Lower lobe of right lung (tissue), 2 donors: Measurements from ENCODE around the gene MCTP2. TPM values are rescaled to one million over a fixed set of nuclear protein-coding genes. Genes with fewer than 3 reads are reported as not detected.
A peak's percentile ranks its signal among the peaks of the same experiment; 100 is the strongest.

ENCODE experiments used
- ATAC-seq, 2 donors: fragments of 200-7000 bp; cut with Tn5 transposase; one replicate each; pipeline ENCODE4 v1.9.1; 2020 to 2022; ENCODE audit warnings: mild to moderate bottlenecking in 2 of 2, moderate library complexity in 2 of 2
- DNase-seq: peaks from one replicate; pipeline ENCODE4 v3.0.0-alpha.2; 2020
- H3K27ac ChIP-seq: fragments of 200-600 bp; one replicate; pipeline ENCODE4 v1.8.0; 2022
- H3K27me3 ChIP-seq: fragments of 200-600 bp; one replicate; pipeline ENCODE4 v1.8.0; 2022; ENCODE audit warnings: low read depth
- H3K36me3 ChIP-seq: fragments of 200-600 bp; one replicate; pipeline ENCODE4 v1.8.0; 2022; ENCODE audit warnings: mild to moderate bottlenecking
- H3K4me1 ChIP-seq: fragments of 200-600 bp; one replicate; pipeline ENCODE4 v1.8.0; 2022
- H3K4me3 ChIP-seq: fragments of 200-600 bp; one replicate; pipeline ENCODE4 v1.8.0; 2022; ENCODE audit warnings: mild to moderate bottlenecking
- H3K9me3 ChIP-seq: fragments of 200-600 bp; one replicate; pipeline ENCODE4 v1.8.0; 2022
- CTCF ChIP-seq: fragments of 200-600 bp; IDR thresholded peaks from one replicate; pipeline ENCODE4 v1.8.0; 2022; ENCODE audit warnings: antibody characterized with exemption, mild to moderate bottlenecking
- intact Hi-C: fragments of 100-400 bp; cut with DNase I; formaldehyde crosslinking; loops from one replicate; pipeline ENCODE4 v1.11.0; 2022
- total RNA-seq: library from RNA; stranded (reverse); fragmentation: NEBNext Ultra II Directional; extraction: Animal tissue kit (Norgen Biotek cat#: 25700); gene quantifications from one replicate; pipeline ENCODE4 v1.2.1, GENCODE V29; 2021
- donor health status: DM: no; HTN: yes; CAD: no; lungs with severe emphysema.

Gene MCTP2
- total RNA-seq, 1 donor from 2014 or later, result 36.1 TPM

DNA sequence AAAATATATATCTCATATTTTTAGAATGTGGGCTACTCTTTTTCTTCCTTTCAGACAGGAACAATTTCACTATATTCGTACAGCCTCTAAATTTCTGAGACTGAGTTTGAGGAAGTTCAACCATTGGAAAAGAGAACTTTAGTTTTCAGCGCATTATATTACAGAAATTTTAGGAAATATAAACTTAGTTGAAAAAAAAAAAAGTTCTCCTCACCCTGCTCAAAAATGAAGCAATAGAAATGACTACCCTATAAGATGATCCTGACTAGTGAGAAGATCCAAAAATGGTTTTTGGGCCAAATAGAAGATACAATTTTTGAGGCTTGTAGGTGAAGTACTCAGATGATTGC is 139.6 kb downstream of the MCTP2 start:
- H3K27me3 ChIP-seq, result no peaks in the 10 kb centered on the region
- H3K27ac ChIP-seq, result no peak overlapping the region
- no peak for DNase-seq
- no peak for ATAC-seq
- TF ChIP-seq CTCF, result no peak
- intact Hi-C loops, result no loop called here
- no peak overlapping the region for H3K4me3 ChIP-seq
- no peaks in the 10 kb centered on the region for H3K4me1 ChIP-seq
- peaks cover 34% of the 10 kb centered on the region for H3K36me3 ChIP-seq
- no peaks in the 10 kb centered on the region for H3K9me3 ChIP-seq

DNA sequence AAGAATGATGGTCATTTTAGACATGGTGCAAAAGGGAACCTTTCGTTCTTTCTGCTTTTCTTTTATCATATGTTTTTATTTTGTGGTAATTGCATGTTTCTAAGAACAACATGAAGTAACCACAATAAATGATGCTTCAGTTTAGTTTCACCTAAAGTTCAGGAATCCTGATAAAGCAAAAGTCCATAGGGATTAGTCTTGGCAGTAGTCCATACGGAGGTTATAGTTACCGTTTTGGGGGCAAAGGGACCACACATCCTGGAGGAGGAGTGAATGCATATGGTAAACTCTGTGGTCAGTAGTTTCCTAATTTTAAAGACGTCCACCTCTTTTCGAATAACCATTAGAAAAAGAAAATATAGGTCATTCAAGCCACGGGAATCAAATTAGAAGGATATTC is 141.5 kb downstream of the MCTP2 start:
- ATAC-seq, result no peak
- intact Hi-C loops, result no loop called here
- TF ChIP-seq CTCF, result no peak
- no peaks in the 10 kb centered on the region for H3K9me3 ChIP-seq
- peaks cover 30% of the 10 kb centered on the region for H3K36me3 ChIP-seq
- H3K4me1 ChIP-seq, result no peaks in the 10 kb centered on the region
- H3K27me3 ChIP-seq, result no peaks in the 10 kb centered on the region
- no peak overlapping the region for H3K4me3 ChIP-seq
- no peak for DNase-seq
- H3K27ac ChIP-seq, result no peak overlapping the region

GRCh38 chr15:94375997-94376396 is 144.6 kb downstream of the MCTP2 start:
- no peak for DNase-seq
- Histone ChIP-seq H3K27me3 (no peaks in the 10 kb centered on the region), H3K9me3 (no peaks in the 10 kb centered on the region), H3K4me1 (no peaks in the 10 kb centered on the region), H3K27ac (no peak overlapping the region), H3K4me3 (no peak overlapping the region), H3K36me3 (peaks cover 13% of the 10 kb centered on the region)
- intact Hi-C loops, result no loop called here
- peak; percentile 43 for TF ChIP-seq CTCF
- no peak for ATAC-seq

DNA sequence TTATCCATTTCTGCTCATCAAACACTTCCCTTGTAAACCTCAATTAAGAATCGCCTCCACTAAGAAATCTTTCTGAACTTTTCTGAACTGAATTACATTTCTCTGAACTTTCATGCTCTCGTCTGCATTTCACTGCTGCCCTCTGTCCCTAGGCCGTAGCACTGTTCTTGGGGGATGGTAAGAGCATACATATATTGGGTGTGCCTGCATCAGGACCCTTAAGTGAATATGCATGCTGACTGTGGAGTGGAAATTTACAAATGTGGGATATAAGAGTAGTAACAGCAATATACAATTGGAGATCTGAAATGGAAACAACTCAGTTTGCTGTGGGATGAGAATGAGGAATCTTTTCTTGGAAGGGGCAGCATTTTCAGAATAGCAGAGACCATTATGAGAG is 148.6 kb downstream of the MCTP2 start:
- Histone ChIP-seq H3K4me3 (no peak overlapping the region), H3K27ac (no peak overlapping the region), H3K4me1 (no peaks in the 10 kb centered on the region), H3K36me3 (peaks cover 18% of the 10 kb centered on the region), H3K27me3 (no peaks in the 10 kb centered on the region), H3K9me3 (no peaks in the 10 kb centered on the region)
- DNase-seq (no peak), ATAC-seq (no peak)
- TF ChIP-seq CTCF, result no peak
- intact Hi-C loops, result no loop called here

GRCh38 chr15:94380798-94381197 is 149.4 kb downstream of the MCTP2 start:
- DNase-seq (no peak), ATAC-seq (no peak)
- TF ChIP-seq CTCF, result no peak
- no peaks in the 10 kb centered on the region for H3K4me1 ChIP-seq
- H3K4me3 ChIP-seq, result no peak overlapping the region
- intact Hi-C loops, result no loop called here
- H3K27ac ChIP-seq, result no peak overlapping the region
- H3K36me3 ChIP-seq, result peaks cover 14% of the 10 kb centered on the region
- H3K9me3 ChIP-seq, result no peaks in the 10 kb centered on the region
- no peaks in the 10 kb centered on the region for H3K27me3 ChIP-seq

- no peak for TF ChIP-seq CTCF
- no peaks in the 10 kb centered on the region for H3K27me3 ChIP-seq
- H3K4me1 ChIP-seq, result no peaks in the 10 kb centered on the region
- no peak overlapping the region for H3K4me3 ChIP-seq
- H3K36me3 ChIP-seq, result peaks cover 11% of the 10 kb centered on the region
- DNase-seq, result no peak
- H3K9me3 ChIP-seq, result no peaks in the 10 kb centered on the region
- no peak for ATAC-seq
- H3K27ac ChIP-seq, result no peak overlapping the region
- intact Hi-C loops, result no loop called here
These were observed 150.0 kb downstream of the MCTP2 start for GRCh38 chr15:94381384-94381783.
